Endometrial microvascular endothelial cells (primary cell): ENCODE results near the gene ADD2. TPM values are rescaled to one million over a fixed set of nuclear protein-coding genes. Genes with fewer than 3 reads are reported as not detected.

ENCODE experiments used
- in situ Hi-C: cut with HindIII; loops from 2 replicates; pipeline ENCODE4 v1.10.0; 2017; ENCODE audit warnings: low sequenced_read_pairs, low pct_unique_long_range_greater_than_20kb; ENCODE audit errors: inconsistent ontology term
- total RNA-seq: library from RNA; depleted of rRNA; stranded (reverse); fragments of >200 nt; gene quantifications from one replicate; pipeline ENCODE4 v1.2.3, GENCODE V29; 2015; ENCODE audit errors: inconsistent ontology term

The ADD2 gene
- total RNA-seq, 1 donor from 2014 or later: 0.74 TPM

DNA sequence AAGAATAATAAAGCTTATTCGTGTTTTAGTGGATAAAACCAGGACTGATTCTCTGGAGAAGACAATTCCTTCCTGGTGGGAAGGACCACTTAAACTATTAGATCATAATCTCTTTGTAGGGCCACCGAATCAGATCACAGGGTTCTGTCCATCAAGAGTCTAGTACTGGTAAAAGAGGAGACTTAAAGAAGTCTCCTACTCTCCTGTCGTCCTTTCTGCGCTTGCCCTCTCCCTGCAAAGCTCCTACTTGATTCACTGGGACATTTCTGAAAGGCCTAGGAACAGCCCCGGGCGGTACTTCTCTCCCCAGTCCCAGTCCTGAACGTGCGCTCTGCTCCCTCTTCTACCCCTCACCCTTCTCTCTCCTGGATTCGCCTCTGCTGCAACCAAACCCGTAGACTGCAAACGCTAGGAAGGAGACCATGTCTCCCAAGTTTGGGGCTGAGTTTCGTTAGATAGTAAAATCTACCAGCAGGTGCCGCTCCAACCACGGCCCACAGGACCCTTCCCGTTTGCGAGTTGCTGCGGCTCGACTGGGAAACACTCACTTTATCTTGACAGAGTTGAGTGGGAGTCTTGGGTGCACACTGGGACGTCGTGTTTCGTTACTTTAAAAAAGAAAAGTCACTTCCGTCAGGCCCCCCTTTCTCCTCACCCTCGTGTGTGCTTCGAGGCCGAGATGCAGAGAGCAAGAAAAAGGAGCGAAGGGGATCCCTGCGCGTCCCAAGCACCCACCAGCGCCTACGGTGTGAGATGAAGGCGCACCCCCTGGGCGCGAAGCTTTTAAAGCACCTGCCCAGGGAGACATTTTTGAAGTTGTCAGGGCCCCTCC is 21.5 kb upstream of the ADD2 start:
- in situ Hi-C loops: no loop called here

DNA sequence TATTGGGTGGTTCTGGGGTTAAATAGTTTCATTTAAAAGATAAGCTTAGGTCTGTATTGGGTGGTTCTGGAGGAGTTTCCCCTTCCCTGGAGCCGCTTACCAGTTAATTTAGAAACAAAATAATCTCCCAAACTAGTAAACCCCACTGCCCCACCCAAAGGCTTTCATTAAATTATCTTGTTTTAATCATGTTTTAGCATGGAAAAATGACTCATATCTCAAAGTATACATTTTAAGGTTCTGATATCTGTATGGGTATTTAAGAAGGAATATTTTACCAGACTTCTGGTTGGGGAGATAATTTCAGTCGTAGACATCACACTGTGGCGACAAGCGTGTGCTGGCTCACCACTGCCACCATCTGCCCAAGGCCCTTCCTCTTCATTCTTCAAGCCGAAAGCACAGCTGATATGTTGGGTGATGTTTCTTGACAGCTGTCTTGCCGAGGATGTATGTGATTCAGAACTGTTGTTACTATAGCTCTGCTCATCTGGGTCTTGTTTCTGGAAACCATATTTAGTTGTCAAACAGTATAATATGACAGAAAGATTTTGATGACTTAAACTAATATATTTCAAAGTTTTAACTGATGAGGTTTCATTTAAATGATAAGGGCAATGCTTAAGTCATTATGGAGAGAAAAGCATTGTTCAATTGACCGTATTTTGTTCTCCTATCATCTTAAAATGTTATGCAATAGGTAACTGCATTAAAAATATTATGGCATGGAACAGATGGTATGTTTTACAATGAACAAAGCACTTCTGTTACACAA is 17.3 kb upstream of the ADD2 start:
- in situ Hi-C loops: no loop called here

GRCh38 chr2:70784320-70784719 is 16.3 kb upstream of the ADD2 start:
- in situ Hi-C loops: no loop called here

- in situ Hi-C loops: no loop called here
Measured at GRCh38 chr2:70779911-70780545, 12.0 kb upstream of the ADD2 start.

DNA sequence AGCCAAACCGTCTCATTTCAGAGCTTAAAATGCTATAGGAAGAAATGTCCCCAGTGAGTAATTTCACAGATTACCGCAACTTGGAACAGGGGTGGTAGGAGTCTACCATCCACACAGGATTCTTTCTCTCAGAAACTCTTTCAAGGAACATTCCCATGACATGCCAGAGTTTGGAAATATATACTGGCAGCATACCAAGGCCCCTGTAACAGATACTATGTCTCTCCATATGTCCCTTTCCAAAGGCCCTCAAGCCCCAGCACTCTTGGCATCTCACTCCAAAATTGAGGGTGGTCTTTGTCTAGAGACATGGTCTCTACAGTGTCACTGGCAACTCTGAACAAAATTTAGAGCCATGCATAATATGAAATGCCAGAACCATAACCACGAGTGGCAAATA is 11.5 kb upstream of the ADD2 start:
- in situ Hi-C loops: no loop called here

- in situ Hi-C loops: no loop called here
Measured at GRCh38 chr2:70778676-70779075, 10.7 kb upstream of the ADD2 start.

- in situ Hi-C loops: no loop called here
Measured at GRCh38 chr2:70777450-70777849, 9.4 kb upstream of the ADD2 start.

DNA sequence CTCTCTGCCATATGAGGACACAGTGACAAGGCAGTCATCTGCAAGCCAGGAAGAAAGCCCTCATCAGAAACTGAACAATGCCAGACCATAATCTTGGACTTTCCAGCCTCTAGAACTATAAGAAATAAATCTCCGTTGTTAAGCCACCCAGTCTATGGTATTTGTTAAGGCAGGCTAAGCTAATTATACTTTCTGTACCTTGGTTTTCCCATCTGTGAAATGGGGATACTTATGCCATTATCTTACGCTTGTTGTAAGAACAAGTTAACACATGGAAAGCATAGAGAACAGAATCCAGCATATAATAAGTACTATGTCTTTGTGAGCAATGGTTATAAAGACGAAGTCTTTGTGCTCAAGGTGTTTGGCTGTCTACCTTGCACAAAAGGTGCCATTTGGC is 8.3 kb upstream of the ADD2 start:
- in situ Hi-C loops: no loop called here

DNA sequence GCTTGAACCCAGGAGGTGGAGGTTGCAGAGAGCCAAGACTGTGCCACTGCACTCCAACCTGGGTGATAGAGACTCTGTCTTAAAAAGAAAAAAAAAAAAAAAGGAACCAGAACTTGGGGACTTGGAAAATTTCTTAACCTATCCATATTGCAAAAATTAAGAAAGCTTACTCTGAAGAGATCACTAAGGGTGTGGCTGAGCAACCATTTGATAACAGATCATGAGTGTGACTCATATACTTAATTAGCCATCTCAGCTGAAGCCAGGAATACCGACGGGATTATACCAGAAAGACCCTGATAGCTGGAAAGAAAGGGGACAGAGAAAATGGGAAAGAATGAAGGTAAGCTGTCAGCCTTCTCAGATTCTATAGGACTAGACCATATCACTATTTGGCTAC is 7.1 kb upstream of the ADD2 start:
- in situ Hi-C loops: no loop called here

- in situ Hi-C loops: no loop called here
Measured at GRCh38 chr2:70772486-70773155, 4.6 kb upstream of the ADD2 start.

- in situ Hi-C loops: no loop called here
Measured at GRCh38 chr2:70771446-70771845, 3.4 kb upstream of the ADD2 start.

GRCh38 chr2:70769450-70769849 is 1.4 kb upstream of the ADD2 start:
- in situ Hi-C loops: no loop called here

GRCh38 chr2:70768590-70769085 is 638 bp upstream of the ADD2 start:
- in situ Hi-C loops: no loop called here

DNA sequence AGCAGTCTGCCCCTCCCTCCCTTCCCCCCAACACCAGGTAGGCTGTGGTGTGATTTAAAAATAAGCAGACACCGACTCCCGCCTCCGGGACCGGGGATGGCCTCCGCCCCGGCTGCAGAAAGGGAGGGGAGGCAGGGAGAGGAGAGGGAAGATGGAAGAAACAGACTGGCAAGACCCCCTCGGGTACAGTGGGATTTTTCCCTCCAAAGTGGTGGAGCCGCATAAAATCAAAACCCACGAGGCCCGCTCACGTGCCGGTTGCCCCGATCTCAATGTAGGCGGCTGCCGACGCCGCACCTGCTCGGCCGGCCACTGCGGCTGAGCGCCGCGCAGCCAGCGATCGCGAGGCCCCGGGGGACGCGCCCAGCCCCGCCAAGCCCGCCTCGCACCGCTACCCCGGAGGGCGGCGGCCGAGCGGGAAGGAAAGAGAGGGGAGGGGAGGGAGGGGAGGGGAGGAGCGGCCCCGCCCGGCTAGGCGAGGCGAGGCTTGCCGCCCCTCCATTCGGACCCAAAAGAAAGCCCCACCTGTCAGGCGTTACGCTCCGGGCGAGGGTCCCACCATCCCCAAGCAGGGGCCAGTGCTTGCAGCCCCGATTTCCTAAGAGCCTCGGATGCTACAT is 811 bp downstream of the ADD2 start:
- in situ Hi-C loops: no loop called here

- in situ Hi-C loops: no loop called here
Measured at GRCh38 chr2:70766357-70767078, 1.5 kb downstream of the ADD2 start.

DNA sequence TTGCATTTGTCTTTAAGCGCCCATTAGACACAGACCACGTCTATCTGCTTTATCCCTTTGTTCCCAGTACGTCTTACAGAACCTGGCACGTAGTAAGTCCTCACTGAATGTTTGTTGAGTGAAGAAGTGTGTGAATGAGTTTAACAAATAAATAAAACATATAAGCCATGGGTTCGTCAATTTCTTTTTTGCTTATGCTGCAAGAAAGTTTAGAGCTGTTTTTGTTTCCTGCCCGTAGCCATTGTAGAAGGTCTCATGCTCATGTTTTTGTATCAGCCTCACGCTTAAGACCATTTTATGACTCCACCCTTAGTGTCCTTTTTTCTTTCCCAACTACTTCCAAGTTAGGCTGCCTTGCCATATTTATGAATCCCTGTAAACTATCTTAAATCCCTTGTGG is 2.5 kb downstream of the ADD2 start:
- in situ Hi-C loops: no loop called here

DNA sequence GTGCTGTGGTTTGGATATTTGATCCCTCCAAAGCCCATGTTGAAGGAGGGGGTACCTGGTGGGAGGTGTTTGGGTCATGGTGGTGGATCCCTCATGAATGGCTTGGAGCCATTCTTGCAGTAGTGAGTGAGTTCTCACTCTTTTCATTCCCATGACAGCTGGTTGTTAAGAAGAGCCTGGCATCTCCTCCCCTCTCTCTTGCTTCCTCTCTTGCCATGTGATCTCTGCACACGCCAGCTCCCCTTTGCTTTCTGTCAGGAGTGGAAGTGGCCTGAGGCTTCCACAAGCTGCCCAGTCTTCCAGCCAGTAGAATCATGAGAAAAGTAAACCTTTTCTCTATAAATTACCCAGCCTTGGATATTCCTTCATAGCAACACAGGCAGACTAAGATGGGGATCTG is 8.6 kb downstream of the ADD2 start:
- in situ Hi-C loops: no loop called here

DNA sequence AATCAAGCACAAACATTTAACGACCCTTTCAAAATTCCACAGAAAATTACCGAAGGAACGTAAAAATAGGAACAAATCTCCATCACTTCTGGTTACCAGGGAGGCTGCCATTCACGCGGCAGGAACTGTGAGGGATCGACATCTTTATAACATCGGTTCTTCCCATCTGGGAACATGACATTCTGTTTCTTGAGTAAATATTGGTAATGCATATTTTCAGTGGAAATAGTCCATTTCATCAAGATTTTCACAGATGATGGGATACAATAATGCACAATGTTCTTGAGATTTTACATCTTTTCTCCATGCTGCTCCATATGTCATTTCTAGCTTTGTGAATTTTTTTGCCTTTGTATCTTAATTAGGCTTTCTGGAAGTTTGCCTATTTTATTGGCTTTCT is 10.0 kb downstream of the ADD2 start:
- in situ Hi-C loops: no loop called here
